ENCODE data around the gene TP53I13. TPM values are rescaled to one million over a fixed set of nuclear protein-coding genes. Genes with fewer than 3 reads are reported as not detected.

TP53I13 gene
- total and polyA plus RNA-seq, 2 donors (not counting 3 experiments of a cell fraction or from before 2014, with no cell fraction given) = 41.1 to 42.7 TPM

DNA sequence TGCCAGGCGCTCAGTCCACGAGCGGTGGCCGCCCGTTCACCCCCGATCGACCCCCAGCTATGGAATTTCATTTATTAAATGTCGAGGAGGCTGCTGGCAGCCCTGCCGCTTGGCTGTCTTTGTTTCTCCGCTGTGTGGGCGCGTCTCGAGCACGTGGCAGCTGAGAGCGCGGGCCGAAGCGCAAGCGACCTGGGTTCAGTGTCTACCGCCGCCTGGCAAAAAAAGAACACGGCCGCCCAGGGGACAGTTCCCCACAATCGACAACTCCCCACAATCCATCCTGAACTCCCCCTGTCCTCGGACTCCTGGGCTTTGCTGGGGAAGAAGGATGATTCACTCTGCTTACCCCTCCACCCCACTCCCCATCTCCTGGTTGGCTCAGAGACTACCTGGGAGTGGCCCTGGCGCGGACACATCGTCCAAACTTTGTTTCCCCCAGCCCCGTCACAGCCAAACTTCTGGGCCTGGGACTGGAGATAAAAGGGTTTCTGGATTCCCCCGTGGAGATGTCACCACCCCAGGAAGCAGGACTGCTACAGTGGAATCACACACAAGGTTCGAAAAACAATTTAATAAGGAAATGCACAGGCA lies 22.7 kb downstream of the TP53I13 start:
- no peaks in the 10 kb centered on the region for H3K27me3 ChIP-seq (ENCODE audit: control insufficient read depth in 2 of 2, insufficient read depth in 2 of 2, low read length in 2 of 2)
- H3K27ac ChIP-seq (ENCODE audit: insufficient read depth, low read depth, low read length) = peak overlapping the region; percentile 37
- intact Hi-C loops (cut with micrococcal nuclease) (loop anchor here (1.0 to 5.0 kb wide), 6 partner anchors 11 to 442 kb away; partner anchors contain the start of genes ABHD15 and NUFIP2), dilution Hi-C loops (cut with MboI; ENCODE audit: extremely low pct_ligation_motif_present, low sequenced_read_pairs) (no loop called here)
- CTCF ChIA-PET = interaction anchor here (0.7 to 9.2 kb wide), 15 partner anchors 12 to 502 kb away, joined by 3 to 152 read pairs (median 6); partner anchors contain the start of genes ABHD15, SSH2 and TP53I13
- DNase-seq (ENCODE audit: low read depth, low spot score) = no peak
- no peaks in the 10 kb centered on the region for H3K9me1 ChIP-seq (replicated peaks; ENCODE audit: control insufficient read depth, extremely low read depth, insufficient read depth, low read length)
- BruUV-seq (replicated peaks) = no TSS peak
- H3K36me3 ChIP-seq (ENCODE audit: control insufficient read depth in 2 of 2, extremely low read depth in 1 of 2, insufficient read depth in 2 of 2, low read length in 2 of 2) = no peaks in the 10 kb centered on the region
- TF ChIP-seq, protein P1, sequence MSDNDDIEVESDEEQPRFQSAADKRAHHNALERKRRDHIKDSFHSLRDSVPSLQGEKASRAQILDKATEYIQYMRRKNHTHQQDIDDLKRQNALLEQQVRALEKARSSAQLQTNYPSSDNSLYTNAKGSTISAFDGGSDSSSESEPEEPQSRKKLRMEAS (IDR thresholded peaks at IDR 0.05; ENCODE audit: insufficient read depth, insufficient read length) = peak; percentile 78
- TF ChIP-seq POLR2AphosphoS5 (IDR thresholded peaks at IDR 0.05; ENCODE audit: insufficient read depth, low read depth, low read length) (no peak), POLR2A (IDR thresholded peaks at IDR 0.05; ENCODE audit: low read depth, low read length) (no peak), FOS (IDR thresholded peaks at IDR 0.05; ENCODE audit: borderline replicate concordance, insufficient read depth, low read length) (peak; percentile 43), JUN (IDR thresholded peaks at IDR 0.05; ENCODE audit: borderline replicate concordance, insufficient read depth, insufficient read length, low read depth) (no peak), MYC (IDR thresholded peaks at IDR 0.05; ENCODE audit: low read depth, low read length) (peak; percentile 18), GATA2 (IDR thresholded peaks at IDR 0.05; ENCODE audit: insufficient read depth, insufficient read length, low read depth, low read length) (no peak), EZH2 (IDR thresholded peaks at IDR 0.05; ENCODE audit: borderline replicate concordance, low read depth, low read length, severe bottlenecking) (no peak)
- TF ChIP-seq, protein P2, sequence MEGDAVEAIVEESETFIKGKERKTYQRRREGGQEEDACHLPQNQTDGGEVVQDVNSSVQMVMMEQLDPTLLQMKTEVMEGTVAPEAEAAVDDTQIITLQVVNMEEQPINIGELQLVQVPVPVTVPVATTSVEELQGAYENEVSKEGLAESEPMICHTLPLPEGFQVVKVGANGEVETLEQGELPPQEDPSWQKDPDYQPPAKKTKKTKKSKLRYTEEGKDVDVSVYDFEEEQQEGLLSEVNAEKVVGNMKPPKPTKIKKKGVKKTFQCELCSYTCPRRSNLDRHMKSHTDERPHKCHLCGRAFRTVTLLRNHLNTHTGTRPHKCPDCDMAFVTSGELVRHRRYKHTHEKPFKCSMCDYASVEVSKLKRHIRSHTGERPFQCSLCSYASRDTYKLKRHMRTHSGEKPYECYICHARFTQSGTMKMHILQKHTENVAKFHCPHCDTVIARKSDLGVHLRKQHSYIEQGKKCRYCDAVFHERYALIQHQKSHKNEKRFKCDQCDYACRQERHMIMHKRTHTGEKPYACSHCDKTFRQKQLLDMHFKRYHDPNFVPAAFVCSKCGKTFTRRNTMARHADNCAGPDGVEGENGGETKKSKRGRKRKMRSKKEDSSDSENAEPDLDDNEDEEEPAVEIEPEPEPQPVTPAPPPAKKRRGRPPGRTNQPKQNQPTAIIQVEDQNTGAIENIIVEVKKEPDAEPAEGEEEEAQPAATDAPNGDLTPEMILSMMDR (IDR thresholded peaks at IDR 0.05; ENCODE audit: extremely low read depth in 1 of 2, insufficient read depth in 1 of 2, low read depth in 1 of 2, low read length in 2 of 2) = no peak
- H3K4me3 ChIP-seq (replicated peaks in 1 of 3; ENCODE audit: insufficient read depth in 1 of 3, low read depth in 1 of 3, low read length in 3 of 3) = peak overlapping the region in 2 of 3 experiments; percentile 21 to 28
- peak overlapping the region; percentile 50 for H3K9ac ChIP-seq (replicated peaks; ENCODE audit: extremely low read depth, insufficient read depth, low read length)
- H4K20me1 ChIP-seq (replicated peaks; ENCODE audit: control insufficient read depth, extremely low read depth, insufficient read depth, low read length) = no peaks in the 10 kb centered on the region
- peak overlapping the region; percentile 76 for H2AFZ ChIP-seq (ENCODE audit: low read depth, low read length)
- POLR2A ChIA-PET = interaction anchor here (0.7 kb wide), 1 partner anchor 32 kb away, joined by 3 read pairs; the partner anchor contains the start of gene CORO6
- no peaks in the 10 kb centered on the region for H3K9me3 ChIP-seq (replicated peaks; ENCODE audit: control insufficient read depth, insufficient read depth, low read length)
- H3K4me1 ChIP-seq (ENCODE audit: control insufficient read depth, extremely low read depth, insufficient read depth, low read length) = peaks cover 61% of the 10 kb centered on the region
- H3K79me2 ChIP-seq (ENCODE audit: control insufficient read depth, insufficient read depth, low read length) = peaks cover 38% of the 10 kb centered on the region
- peak overlapping the region; percentile 53 for H3K4me2 ChIP-seq (ENCODE audit: insufficient read depth, low read length)
- FAIRE-seq = no peak
